ENCODE data around the gene KIRREL2. TPM values are rescaled to one million over a fixed set of nuclear protein-coding genes. Genes with fewer than 3 reads are reported as not detected.
A peak's percentile ranks its signal among the peaks of the same experiment; 100 is the strongest.

Gene KIRREL2
- total RNA-seq, 5 donors from 2014 or later (not counting 1 experiment from before 2014, with no cell fraction given) = 0.16 to 0.28 (median 0.25) TPM

DNA sequence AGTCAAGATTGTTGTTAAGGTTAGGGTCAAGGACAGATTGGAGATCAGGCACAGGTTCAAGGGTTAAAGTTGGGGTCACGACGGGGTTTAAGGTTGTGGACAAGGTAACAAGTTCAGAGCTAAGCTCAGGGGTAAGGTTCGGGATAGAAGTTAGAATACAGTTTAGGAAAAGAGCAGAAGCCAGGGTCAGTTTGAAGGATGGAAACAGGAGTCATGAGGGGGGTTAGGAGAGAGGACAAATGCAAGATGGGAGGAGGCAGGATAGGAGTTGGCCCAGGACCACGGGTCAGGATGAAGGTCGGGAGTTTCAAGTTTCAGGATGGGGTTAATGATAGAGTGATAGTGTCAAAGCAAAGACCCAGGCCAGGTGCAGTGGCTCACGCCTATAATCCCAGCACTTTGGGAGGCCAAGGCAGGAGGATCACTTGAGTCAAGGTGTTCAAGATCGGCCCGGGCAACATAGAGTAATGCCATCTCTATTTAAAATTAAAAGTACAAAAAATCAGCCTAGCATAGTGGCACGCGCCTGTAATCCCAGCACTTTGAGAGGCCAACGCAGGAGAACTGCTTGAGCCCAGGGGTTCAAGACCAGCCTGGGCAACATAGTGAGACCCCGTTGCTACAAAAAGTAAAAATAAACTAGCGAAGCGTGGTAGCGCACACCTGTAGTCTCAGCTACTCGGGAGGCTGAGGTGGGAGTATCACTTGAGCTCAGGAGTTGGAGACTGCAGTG lies 12.1 kb upstream of the KIRREL2 start:
- Histone ChIP-seq H3K9me3 (no peaks in the 10 kb centered on the region), H3K4me1 (ENCODE audit: control insufficient read depth in 1 of 2, extremely low read depth in 1 of 2, insufficient read depth in 2 of 2, low read length in 2 of 2) (peaks cover 0 to 21% of the 10 kb centered on the region in 2 experiments), H3K36me3 (ENCODE audit: control insufficient read depth in 2 of 2, extremely low read depth in 1 of 2, insufficient read depth in 1 of 2, low read length in 1 of 2) (no peaks in the 10 kb centered on the region), H3K27ac (ENCODE audit: low read length) (no peak overlapping the region), H3K4me3 (ENCODE audit: control insufficient read depth in 1 of 2, extremely low read depth in 1 of 2, low read length in 1 of 2) (no peak overlapping the region), H3K27me3 (replicated peaks in 1 of 2; ENCODE audit: control insufficient read depth in 2 of 2, extremely low read depth in 1 of 2, insufficient read depth in 2 of 2, low read length in 1 of 2) (peaks cover 20 to 73% of the 10 kb centered on the region in 2 experiments)
- Mint-ChIP-seq H3K36me3 (no peaks in the 10 kb centered on the region), H3K27ac (peak overlapping the region in 1 of 2 donors; percentile 15), H3K27me3 (peaks cover 46 to 71% of the 10 kb centered on the region in 2 donors), H3K9me3 (peaks cover 0 to 5% (median 0%) of the 10 kb centered on the region in 3 donors), H3K4me3 (peak overlapping the region; percentile 56 to 82 (median 59)), H3K4me1 (peaks cover 20 to 25% (median 22%) of the 10 kb centered on the region in 3 donors)
- ChIA-PET POLR2A (no interaction called here), CTCF (no interaction called here)
- no peak for DNase-seq
- 70% methylated on average over 12 of the region's 16 CpGs for WGBS (ENCODE audit: insufficient coverage)
- ATAC-seq (replicated peaks in 1 of 4) = no peak

- 10% methylated on average over 56 of the region's 63 CpGs for WGBS (ENCODE audit: insufficient coverage)
- no peaks in the 10 kb centered on the region for H3K9me3 ChIP-seq
- ATAC-seq (replicated peaks in 1 of 4) (peak; percentile 31 to 54 (median 41)), DNase-seq (no peak)
- peak overlapping the region; percentile 56 to 82 (median 59) for H3K4me3 Mint-ChIP-seq
- peaks cover 46 to 72% of the 10 kb centered on the region in 2 donors for H3K27me3 Mint-ChIP-seq
- peaks cover 20 to 25% (median 22%) of the 10 kb centered on the region in 3 donors for H3K4me1 Mint-ChIP-seq
- H3K4me3 ChIP-seq (ENCODE audit: control insufficient read depth in 1 of 2, extremely low read depth in 1 of 2, low read length in 1 of 2) = peak overlapping the region in 1 of 2 donors; percentile 38
- H3K27ac ChIP-seq (ENCODE audit: low read length) = no peak overlapping the region
- H3K27me3 ChIP-seq (replicated peaks in 1 of 2; ENCODE audit: control insufficient read depth in 2 of 2, extremely low read depth in 1 of 2, insufficient read depth in 2 of 2, low read length in 1 of 2) = peaks cover 22 to 79% of the 10 kb centered on the region in 2 experiments
- no peaks in the 10 kb centered on the region for H3K36me3 ChIP-seq (ENCODE audit: control insufficient read depth in 2 of 2, extremely low read depth in 1 of 2, insufficient read depth in 1 of 2, low read length in 1 of 2)
- no peaks in the 10 kb centered on the region for H3K36me3 Mint-ChIP-seq
- POLR2A ChIA-PET = no interaction called here
- no peak overlapping the region for H3K27ac Mint-ChIP-seq
- CTCF ChIA-PET = no interaction called here
- H3K4me1 ChIP-seq (ENCODE audit: control insufficient read depth in 1 of 2, extremely low read depth in 1 of 2, insufficient read depth in 2 of 2, low read length in 2 of 2) = peaks cover 0 to 21% of the 10 kb centered on the region in 2 experiments
- H3K9me3 Mint-ChIP-seq = peaks cover 0 to 5% (median 0%) of the 10 kb centered on the region in 3 donors
Observed at GRCh38 chr19:35845215-35846037, 11.3 kb upstream of the KIRREL2 start.

- peaks cover 22 to 27% (median 25%) of the 10 kb centered on the region in 3 donors for H3K4me1 Mint-ChIP-seq
- no peak for DNase-seq
- Histone ChIP-seq H3K9me3 (no peaks in the 10 kb centered on the region), H3K4me3 (ENCODE audit: control insufficient read depth in 1 of 2, extremely low read depth in 1 of 2, low read length in 1 of 2) (peak overlapping the region in 1 of 2 donors; percentile 1), H3K27ac (ENCODE audit: low read length) (no peak overlapping the region), H3K4me1 (ENCODE audit: control insufficient read depth in 1 of 2, extremely low read depth in 1 of 2, insufficient read depth in 2 of 2, low read length in 2 of 2) (peaks cover 0 to 25% of the 10 kb centered on the region in 2 experiments), H3K27me3 (replicated peaks in 1 of 2; ENCODE audit: control insufficient read depth in 2 of 2, extremely low read depth in 1 of 2, insufficient read depth in 2 of 2, low read length in 1 of 2) (peaks cover 23 to 86% of the 10 kb centered on the region in 2 experiments), H3K36me3 (ENCODE audit: control insufficient read depth in 2 of 2, extremely low read depth in 1 of 2, insufficient read depth in 1 of 2, low read length in 1 of 2) (no peaks in the 10 kb centered on the region)
- H3K27me3 Mint-ChIP-seq = peaks cover 53 to 79% of the 10 kb centered on the region in 2 donors
- ChIA-PET POLR2A (no interaction called here), CTCF (no interaction called here)
- H3K9me3 Mint-ChIP-seq = peaks cover 0 to 5% (median 0%) of the 10 kb centered on the region in 3 donors
- H3K36me3 Mint-ChIP-seq = no peaks in the 10 kb centered on the region
- peak; percentile 24 to 43 (median 28) for ATAC-seq (replicated peaks in 1 of 4)
- peak overlapping the region; percentile 46 to 64 (median 47) for H3K4me3 Mint-ChIP-seq
- 6% methylated on average over 24 of the region's 26 CpGs for WGBS (ENCODE audit: insufficient coverage)
- H3K27ac Mint-ChIP-seq = peak overlapping the region in 1 of 2 donors; percentile 4
Observed at GRCh38 chr19:35846038-35846668, 10.6 kb upstream of the KIRREL2 start.

GRCh38 chr19:35847911-35848310 lies 8.8 kb upstream of the KIRREL2 start:
- H3K27me3 Mint-ChIP-seq = peaks cover 54 to 77% of the 10 kb centered on the region in 2 donors
- H3K4me3 Mint-ChIP-seq = no peak overlapping the region
- H3K4me3 ChIP-seq (ENCODE audit: control insufficient read depth in 1 of 2, extremely low read depth in 1 of 2, low read length in 1 of 2) = no peak overlapping the region
- ATAC-seq (replicated peaks in 1 of 4) (no peak), DNase-seq (no peak)
- H3K36me3 ChIP-seq (ENCODE audit: control insufficient read depth in 2 of 2, extremely low read depth in 1 of 2, insufficient read depth in 1 of 2, low read length in 1 of 2) = no peaks in the 10 kb centered on the region
- POLR2A ChIA-PET = no interaction called here
- no peak overlapping the region for H3K27ac Mint-ChIP-seq
- H3K4me1 Mint-ChIP-seq = peaks cover 22 to 27% (median 25%) of the 10 kb centered on the region in 3 donors
- peaks cover 22 to 88% of the 10 kb centered on the region in 2 experiments for H3K27me3 ChIP-seq (replicated peaks in 1 of 2; ENCODE audit: control insufficient read depth in 2 of 2, extremely low read depth in 1 of 2, insufficient read depth in 2 of 2, low read length in 1 of 2)
- no peaks in the 10 kb centered on the region for H3K9me3 ChIP-seq
- CTCF ChIA-PET = no interaction called here
- WGBS (ENCODE audit: insufficient coverage) = 79% methylated on average over 2 of the region's 8 CpGs
- H3K9me3 Mint-ChIP-seq = peaks cover 0 to 1% (median 0%) of the 10 kb centered on the region in 3 donors
- no peaks in the 10 kb centered on the region for H3K36me3 Mint-ChIP-seq
- no peak overlapping the region for H3K27ac ChIP-seq (ENCODE audit: low read length)
- peaks cover 0 to 31% of the 10 kb centered on the region in 2 experiments for H3K4me1 ChIP-seq (ENCODE audit: control insufficient read depth in 1 of 2, extremely low read depth in 1 of 2, insufficient read depth in 2 of 2, low read length in 2 of 2)

GRCh38 chr19:35848486-35848885 lies 8.2 kb upstream of the KIRREL2 start:
- no peaks in the 10 kb centered on the region for H3K36me3 ChIP-seq (ENCODE audit: control insufficient read depth in 2 of 2, extremely low read depth in 1 of 2, insufficient read depth in 1 of 2, low read length in 1 of 2)
- no peak overlapping the region for H3K4me3 ChIP-seq (ENCODE audit: control insufficient read depth in 1 of 2, extremely low read depth in 1 of 2, low read length in 1 of 2)
- peaks cover 22 to 27% (median 25%) of the 10 kb centered on the region in 3 donors for H3K4me1 Mint-ChIP-seq
- H3K36me3 Mint-ChIP-seq = no peaks in the 10 kb centered on the region
- ATAC-seq (replicated peaks in 1 of 4) (no peak), DNase-seq (no peak)
- CTCF ChIA-PET = no interaction called here
- peaks cover 52 to 77% of the 10 kb centered on the region in 2 donors for H3K27me3 Mint-ChIP-seq
- no peaks in the 10 kb centered on the region for H3K9me3 Mint-ChIP-seq
- no peak overlapping the region for H3K27ac Mint-ChIP-seq
- peaks cover 0 to 31% of the 10 kb centered on the region in 2 experiments for H3K4me1 ChIP-seq (ENCODE audit: control insufficient read depth in 1 of 2, extremely low read depth in 1 of 2, insufficient read depth in 2 of 2, low read length in 2 of 2)
- no peak overlapping the region for H3K27ac ChIP-seq (ENCODE audit: low read length)
- WGBS (ENCODE audit: insufficient coverage) = 77% methylated on average over 7 of the region's 8 CpGs
- no peaks in the 10 kb centered on the region for H3K9me3 ChIP-seq
- H3K27me3 ChIP-seq (replicated peaks in 1 of 2; ENCODE audit: control insufficient read depth in 2 of 2, extremely low read depth in 1 of 2, insufficient read depth in 2 of 2, low read length in 1 of 2) = peaks cover 16 to 87% of the 10 kb centered on the region in 2 experiments
- H3K4me3 Mint-ChIP-seq = no peak overlapping the region
- POLR2A ChIA-PET = no interaction called here

DNA sequence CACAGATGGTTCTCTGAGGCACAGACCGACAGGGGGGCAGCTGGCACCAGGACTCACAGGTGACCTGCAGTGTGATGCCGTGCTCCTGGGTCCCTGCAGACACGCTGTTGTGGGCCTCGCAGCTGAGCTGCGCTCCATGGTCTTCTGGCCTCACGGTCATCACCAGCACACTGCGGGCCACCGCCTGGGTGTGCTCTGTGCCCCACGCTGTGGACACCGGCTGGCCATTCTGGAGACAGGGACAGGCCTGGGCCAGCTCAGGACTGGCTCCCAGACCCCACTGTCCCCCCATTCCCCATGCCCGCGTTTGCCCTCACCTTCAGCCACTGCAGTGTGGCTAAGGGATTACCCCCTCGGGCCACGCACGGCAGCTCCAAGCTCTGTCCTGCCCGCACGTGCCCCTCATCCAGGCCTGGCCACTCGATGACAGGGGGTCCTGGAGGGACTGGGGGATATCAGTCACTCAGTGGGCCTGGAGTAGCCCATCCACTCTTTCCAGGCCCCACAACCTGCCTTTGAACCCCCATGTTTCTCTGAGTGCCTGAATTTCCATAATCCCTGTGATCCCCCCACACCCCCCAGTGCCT lies 7.7 kb upstream of the KIRREL2 start:
- Histone ChIP-seq H3K36me3 (ENCODE audit: control insufficient read depth in 2 of 2, extremely low read depth in 1 of 2, insufficient read depth in 1 of 2, low read length in 1 of 2) (no peaks in the 10 kb centered on the region), H3K27me3 (replicated peaks in 1 of 2; ENCODE audit: control insufficient read depth in 2 of 2, extremely low read depth in 1 of 2, insufficient read depth in 2 of 2, low read length in 1 of 2) (peaks cover 15 to 87% of the 10 kb centered on the region in 2 experiments), H3K4me3 (ENCODE audit: control insufficient read depth in 1 of 2, extremely low read depth in 1 of 2, low read length in 1 of 2) (no peak overlapping the region), H3K9me3 (no peaks in the 10 kb centered on the region), H3K4me1 (ENCODE audit: control insufficient read depth in 1 of 2, extremely low read depth in 1 of 2, insufficient read depth in 2 of 2, low read length in 2 of 2) (peaks cover 0 to 27% of the 10 kb centered on the region in 2 experiments), H3K27ac (ENCODE audit: low read length) (no peak overlapping the region)
- ChIA-PET POLR2A (no interaction called here), CTCF (no interaction called here)
- DNase-seq (no peak), ATAC-seq (replicated peaks in 1 of 4) (no peak)
- Mint-ChIP-seq H3K27me3 (peaks cover 48 to 74% of the 10 kb centered on the region in 2 donors), H3K27ac (no peak overlapping the region), H3K4me3 (no peak overlapping the region), H3K4me1 (peaks cover 21 to 27% (median 22%) of the 10 kb centered on the region in 3 donors), H3K36me3 (no peaks in the 10 kb centered on the region), H3K9me3 (no peaks in the 10 kb centered on the region)
- 81% methylated on average over 18 of the region's 18 CpGs for WGBS (ENCODE audit: insufficient coverage)
